ENCODE data around the gene SUPT3H. TPM values are rescaled to one million over a fixed set of nuclear protein-coding genes. Genes with fewer than 3 reads are reported as not detected.

The SUPT3H gene
- total and polyA plus RNA-seq, 2 of the 8 experiments (the other 6 are each of a cell fraction or from before 2014, with no cell fraction given), result 18.8 to 23.0 TPM

DNA sequence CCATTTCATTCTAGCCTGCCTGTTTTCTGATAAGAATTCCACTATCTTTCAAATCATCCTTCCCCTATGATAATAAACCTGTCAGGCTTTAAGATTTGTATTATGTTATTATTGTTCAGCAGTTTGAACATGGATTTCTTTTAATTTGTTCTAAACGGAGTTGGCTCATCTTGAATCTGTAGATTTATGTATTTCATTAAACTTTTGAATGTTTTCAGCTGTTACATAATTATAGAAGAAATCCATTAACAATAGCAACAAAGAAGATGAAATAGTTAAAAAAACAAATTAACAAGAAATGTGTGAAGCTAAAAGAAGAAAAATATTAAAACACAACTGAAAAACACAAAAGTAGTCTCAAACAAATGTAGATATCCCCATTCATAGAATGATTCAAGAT lies 273.3 kb downstream of the SUPT3H start:
- ChIA-PET POLR2A (ENCODE audit: partially characterized antibody) (no interaction called here), CTCF (ENCODE audit: partially characterized antibody) (interaction anchor here (1.6 kb wide), 1 partner anchor 628 kb away, joined by 3 read pairs; no protein-coding TSS in a partner anchor)
- Histone ChIP-seq H3K4me3 (ENCODE audit: extremely low read depth in 1 of 4, insufficient read depth in 2 of 4, low read depth in 3 of 4, low read length in 4 of 4) (no peak overlapping the region), H3K4me1 (replicated peaks in 1 of 4; ENCODE audit: control insufficient read depth in 3 of 4, insufficient read depth in 4 of 4, low read length in 3 of 4) (no peaks in the 10 kb centered on the region), H2BK12ac (ENCODE audit: low read depth, low read length) (no peak overlapping the region), H3K36me3 (ENCODE audit: control insufficient read depth in 2 of 4, insufficient read depth in 4 of 4, low read length in 3 of 4) (no peaks in the 10 kb centered on the region), H2BK120ac (replicated peaks; ENCODE audit: low read depth, low read length) (no peak overlapping the region), H4K20me1 (replicated peaks in 1 of 2; ENCODE audit: control insufficient read depth in 1 of 2, insufficient read depth in 2 of 2, low read length in 2 of 2) (no peaks in the 10 kb centered on the region), H3K4ac (replicated peaks; ENCODE audit: insufficient read length, low read depth, low read length) (no peak overlapping the region), H3K23me2 (ENCODE audit: low read depth, low read length) (no peaks in the 10 kb centered on the region), H3K23ac (ENCODE audit: insufficient read length) (no peak overlapping the region), H2AK5ac (ENCODE audit: low read depth, low read length) (no peak overlapping the region), H2AFZ (ENCODE audit: low read length) (no peak overlapping the region), H2BK5ac (ENCODE audit: low read depth, low read length) (no peak overlapping the region), H3K56ac (replicated peaks; ENCODE audit: insufficient read length, low read depth, low read length) (no peak overlapping the region), H3K4me2 (ENCODE audit: insufficient read depth in 1 of 2, low read depth in 2 of 2, low read length in 2 of 2) (no peak overlapping the region), H3K14ac (ENCODE audit: insufficient read length) (no peak overlapping the region), H4K91ac (replicated peaks; ENCODE audit: insufficient read length, low read length) (no peak overlapping the region), H3K9ac (replicated peaks in 1 of 4; ENCODE audit: extremely low read depth in 1 of 4, low read depth in 3 of 4, low read length in 3 of 4) (no peak overlapping the region), H2BK20ac (ENCODE audit: low read length) (no peak overlapping the region), H2BK15ac (ENCODE audit: low read length) (no peak overlapping the region), H3K27ac (ENCODE audit: low read depth, low read length) (no peak overlapping the region), H3K79me2 (ENCODE audit: control insufficient read depth in 1 of 2, insufficient read depth in 2 of 2, low read length in 2 of 2) (no peaks in the 10 kb centered on the region), H3K79me1 (ENCODE audit: low read depth, low read length) (no peaks in the 10 kb centered on the region), H4K5ac (ENCODE audit: insufficient read length, low read depth, low read length) (no peak overlapping the region), H3K9me3 (ENCODE audit: insufficient read depth in 2 of 2, low read depth in 1 of 2, low read length in 1 of 2) (no peaks in the 10 kb centered on the region), H3K18ac (ENCODE audit: extremely low read depth, low read length) (no peak overlapping the region), H4K8ac (ENCODE audit: extremely low read depth, insufficient read depth, low read length) (no peak overlapping the region), H3K27me3 (replicated peaks in 1 of 4; ENCODE audit: control insufficient read depth in 3 of 4, extremely low read depth in 1 of 4, insufficient read depth in 3 of 4, low read length in 3 of 4) (no peaks in the 10 kb centered on the region)
- TF ChIP-seq HDAC2 (IDR thresholded peaks at IDR 0.05; ENCODE audit: borderline replicate concordance in 1 of 2, low read depth in 2 of 2, low read length in 2 of 2) (no peak), KDM4A (IDR thresholded peaks at IDR 0.05; ENCODE audit: low read depth, low read length, severe bottlenecking) (no peak), PHF8 (conservative IDR thresholded peaks at IDR 0.05; ENCODE audit: low read depth, low read length) (no peak), JUN (IDR thresholded peaks at IDR 0.05; ENCODE audit: low read depth, low read length) (no peak), SIRT6 (IDR thresholded peaks at IDR 0.05; ENCODE audit: low read length) (no peak), CTBP2 (IDR thresholded peaks at IDR 0.05; ENCODE audit: borderline replicate concordance, insufficient read depth, insufficient read length, low read length) (no peak), ASH2L (IDR thresholded peaks at IDR 0.05; ENCODE audit: low read length) (no peak)
- 41% methylated on average over 1 of the region's 1 CpG; no CpG with 5 or more reads in 1 of the 2 experiments for WGBS, 2 experiments (ENCODE audit: extremely low coverage in 1 of 2, insufficient coverage in 1 of 2, insufficient read length in 1 of 2, insufficient replicate concordance in 2 of 2, low coverage in 1 of 2, low lambda C conversion rate in 2 of 2, missing lambda C conversion rate in 1 of 2)
- DNase-seq (ENCODE audit: low read depth in 1 of 2, low spot score in 2 of 2) (no peak), FAIRE-seq (no peak)
